Activated CD4-positive, alpha-beta T cell treated with anti-CD3 and anti-CD28 coated beads for 1 hour (primary cell): ENCODE measurements around the gene PROP1.
"Not testable (repeated sequence)": the region's sequence is repeated elsewhere in the genome, so short reads cannot be mapped to it uniquely, and the experiment has no call there.

Experiments used
- DNase-seq: peaks from one replicate; pipeline ENCODE4 v3.0.0-alpha.2; 2020

The PROP1 gene

DNA sequence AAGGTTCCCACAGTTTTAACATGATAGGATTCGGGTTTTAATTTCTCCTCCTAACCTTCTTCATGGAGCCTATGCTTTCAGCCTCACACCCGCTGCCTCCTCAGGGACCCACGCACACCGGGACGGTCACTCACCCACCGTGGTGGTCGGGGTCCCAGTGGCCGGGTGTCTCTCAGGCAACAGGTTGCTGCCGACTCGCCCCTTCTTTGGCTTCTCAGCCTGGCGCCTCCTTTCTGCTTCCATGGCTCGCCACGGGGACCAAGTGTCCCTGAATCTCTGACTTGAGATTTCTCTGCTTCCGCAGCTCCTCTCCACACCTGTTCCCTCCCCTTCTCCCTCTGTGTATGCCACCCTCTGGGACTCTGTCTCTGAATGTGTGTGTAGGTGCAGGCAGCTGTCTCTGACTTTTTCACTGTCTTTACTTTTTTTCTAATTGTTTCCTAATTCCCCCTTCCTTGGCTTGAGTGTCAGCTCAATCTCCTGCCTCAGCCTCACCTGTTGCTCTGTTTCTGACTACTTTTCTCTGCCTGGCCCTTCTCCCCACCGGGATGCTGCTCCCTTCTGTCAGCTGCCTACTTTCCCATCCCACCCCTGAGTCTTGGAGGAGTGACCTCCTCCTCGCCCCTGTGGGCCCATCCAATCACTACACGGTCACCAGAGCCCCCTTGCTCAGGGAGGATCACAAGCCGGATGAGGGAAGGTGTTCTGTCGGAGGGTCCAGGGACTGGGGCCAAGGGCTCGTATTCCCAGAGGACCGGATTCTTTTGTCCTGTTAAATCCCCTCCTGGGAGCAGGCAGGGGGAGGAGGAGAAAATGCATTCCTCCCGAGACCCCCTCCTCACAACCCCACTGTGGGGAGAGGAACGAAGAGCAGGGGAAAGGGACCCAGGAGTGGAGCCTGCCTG is at the start of gene PROP1:
Gene PROP1 (minus strand): TSS at position 552 of the 905 bp plus-strand sequence. CDS start 309 bp downstream, at position 243.
- no peak for DNase-seq

- not testable (repeated sequence) for DNase-seq
Observed at GRCh38 chr5:178019379-178020030, 23.5 kb upstream of the PROP1 start.

DNA sequence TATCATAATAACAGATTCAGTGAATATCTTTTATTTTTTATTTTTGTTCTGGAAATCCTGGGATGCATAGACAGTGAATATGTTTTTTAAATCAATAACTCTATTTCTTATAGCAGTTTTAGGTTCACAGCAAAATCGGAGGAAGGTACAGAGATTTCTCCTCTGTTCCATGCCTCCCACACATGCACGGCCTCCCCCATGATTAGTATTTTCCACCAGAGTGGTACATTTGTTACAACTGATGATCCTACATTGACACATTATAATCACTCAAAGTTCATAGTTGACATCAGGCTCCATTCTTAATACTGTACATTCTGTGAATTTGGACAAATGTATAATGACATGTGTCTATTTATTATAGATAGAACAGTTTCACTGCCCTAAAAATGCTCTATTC is 16.7 kb upstream of the PROP1 start:
- DNase-seq, result not testable (repeated sequence)

GRCh38 chr5:178011816-178012554 is 15.9 kb upstream of the PROP1 start:
- DNase-seq, result not testable (repeated sequence)

DNA sequence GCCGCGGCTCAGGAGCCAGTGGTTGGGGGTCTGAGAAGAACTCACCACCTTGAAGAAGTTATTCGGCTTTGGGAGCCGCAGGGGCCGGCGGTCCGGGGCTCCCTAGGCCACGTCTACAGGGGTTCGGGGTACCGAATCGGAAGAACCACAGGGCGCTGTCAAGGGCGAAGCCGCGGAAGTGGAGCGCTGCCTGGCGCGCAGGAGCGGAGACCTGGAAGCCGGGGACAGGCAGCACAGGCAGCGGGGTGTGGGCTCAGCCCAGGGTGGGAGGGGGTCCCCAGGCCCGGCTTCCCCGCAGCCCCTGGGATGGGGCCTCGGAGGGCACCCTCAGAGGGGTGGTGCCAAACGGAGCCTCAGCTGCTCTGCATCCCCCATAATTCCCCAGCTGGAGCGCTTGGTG is 11.2 kb upstream of the PROP1 start:
- DNase-seq, result not testable (repeated sequence)

- peak; percentile 23 for DNase-seq
Observed at GRCh38 chr5:178006536-178007231, 10.6 kb upstream of the PROP1 start.

- DNase-seq, result not testable (repeated sequence)
Observed at GRCh38 chr5:178006181-178006535, 10.1 kb upstream of the PROP1 start.

GRCh38 chr5:177997846-177998245 is 1.8 kb upstream of the PROP1 start:
- DNase-seq, result no peak

DNA sequence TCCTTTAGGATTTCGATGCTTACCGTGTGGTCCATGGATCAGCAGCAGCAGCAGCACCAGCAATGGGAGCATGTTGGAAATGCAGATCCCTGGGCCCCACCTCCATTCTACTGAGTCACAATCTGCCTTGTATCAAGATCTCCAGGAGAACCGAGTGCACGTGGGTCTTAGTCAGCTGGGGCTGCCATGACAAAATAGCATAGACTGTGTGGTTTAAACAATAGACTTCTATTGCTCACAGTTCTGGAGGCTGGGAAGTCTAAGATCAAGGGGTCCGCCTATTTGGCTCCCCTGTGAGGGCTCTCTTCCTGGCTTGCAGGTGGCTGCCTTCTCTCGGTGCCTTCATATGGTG is 1.3 kb upstream of the PROP1 start:
- DNase-seq, result no peak

GRCh38 chr5:177996660-177997318 is 747 bp upstream of the PROP1 start:
- no peak for DNase-seq

DNA sequence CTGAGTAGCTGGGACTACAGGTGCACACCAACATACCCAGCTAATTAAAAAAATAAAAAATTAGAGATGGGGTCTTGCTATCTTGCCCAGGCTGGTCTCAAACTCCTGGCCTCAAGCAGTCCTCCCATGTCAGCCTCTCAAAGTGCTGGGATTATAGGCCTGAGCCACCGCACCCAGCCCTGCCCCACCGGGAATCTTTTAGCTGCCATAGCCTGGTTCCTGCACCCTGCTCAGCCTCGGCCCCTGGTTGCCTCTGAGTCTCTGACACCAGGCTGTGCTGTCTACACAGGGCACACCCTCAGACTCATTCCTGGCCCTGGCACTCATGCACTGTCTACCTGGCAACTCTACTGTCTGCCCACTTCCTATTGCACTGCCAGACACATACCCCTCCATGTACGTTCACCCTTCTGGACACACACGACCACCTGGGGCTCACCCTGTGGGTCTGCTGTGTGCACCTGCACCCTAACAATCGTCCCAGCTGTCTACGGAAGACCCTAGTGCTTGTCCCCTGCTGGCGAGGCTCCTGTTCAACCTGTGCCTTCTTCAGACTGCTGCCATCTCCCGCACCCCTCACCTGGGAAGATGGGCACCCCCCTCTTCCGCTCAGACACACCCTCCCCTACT is 1.4 kb downstream of the PROP1 start:
- DNase-seq, result no peak

DNA sequence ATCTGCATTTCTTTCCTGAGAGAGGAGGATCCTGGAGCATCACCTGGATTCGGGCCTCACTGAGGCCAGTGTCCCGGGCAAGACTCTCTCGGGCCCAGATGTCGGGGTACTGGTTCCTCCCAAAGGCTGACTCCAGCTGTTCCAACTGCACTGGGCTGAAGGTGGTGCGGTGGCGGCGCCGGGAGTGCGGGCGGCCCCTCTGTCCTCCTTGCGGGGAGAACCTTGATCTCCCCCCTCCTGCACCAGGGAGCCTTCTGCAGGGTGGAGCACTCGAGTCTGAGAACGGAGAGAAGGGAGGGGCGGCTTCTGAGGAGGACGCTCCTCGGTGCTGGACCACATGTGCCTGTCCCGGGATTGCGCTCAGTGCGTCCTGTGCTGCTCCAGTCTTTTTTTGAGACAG is 2.0 kb downstream of the PROP1 start:
- DNase-seq, result no peak

GRCh38 chr5:177992466-177992865 is 3.6 kb downstream of the PROP1 start:
- no peak for DNase-seq

GRCh38 chr5:177988989-177989625 is 6.9 kb downstream of the PROP1 start:
- no peak for DNase-seq

DNA sequence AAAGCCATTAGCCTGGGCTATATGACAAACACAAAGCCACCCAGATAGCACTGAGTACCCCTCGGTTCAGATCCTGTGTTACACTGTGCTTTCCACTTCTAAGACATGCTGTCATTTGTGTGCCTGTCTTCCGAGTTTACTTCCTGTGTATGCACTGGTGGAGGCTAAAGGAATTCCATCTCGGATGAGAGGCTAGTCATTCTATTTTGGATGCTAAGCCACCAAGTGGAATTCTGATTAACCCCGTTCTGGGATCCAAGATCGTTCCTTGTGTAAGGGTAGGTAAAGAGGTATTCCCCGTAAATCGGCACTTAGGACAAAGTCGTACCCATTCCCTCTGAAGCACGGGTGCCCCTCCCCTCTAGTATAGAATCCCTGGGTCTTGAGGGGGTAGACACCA is 8.7 kb downstream of the PROP1 start:
- no peak for DNase-seq

DNA sequence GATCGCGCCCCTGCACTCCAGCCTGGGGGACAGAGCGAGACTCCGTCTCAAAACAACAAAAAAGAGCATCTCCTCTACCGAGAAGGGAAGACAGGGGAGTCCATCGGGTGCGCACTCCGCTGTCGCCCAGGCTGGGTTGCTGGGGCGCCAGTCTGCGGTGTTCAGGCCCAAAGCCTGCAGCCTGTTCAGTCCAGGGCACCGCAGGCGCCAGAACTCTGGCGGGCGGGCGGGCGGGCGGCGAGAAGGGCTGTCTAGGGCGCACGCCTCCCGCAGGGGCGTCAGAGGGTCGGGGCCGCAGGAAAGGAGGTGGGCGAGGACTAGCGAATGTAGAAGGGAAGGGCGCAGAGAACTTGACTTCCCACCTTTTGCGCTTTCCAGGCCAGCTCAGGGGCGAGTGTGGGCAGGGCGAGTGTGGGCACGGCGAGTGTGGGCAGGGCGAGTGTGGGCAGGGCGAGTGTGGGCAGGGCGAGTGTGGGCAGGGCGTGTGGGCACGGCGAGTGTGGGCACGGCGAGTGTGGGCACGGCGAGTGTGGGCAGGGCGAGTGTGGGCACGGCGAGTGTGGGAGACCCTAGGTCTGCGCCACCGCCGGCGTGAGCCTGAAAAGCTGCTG is 10.5 kb downstream of the PROP1 start:
- no peak for DNase-seq

DNA sequence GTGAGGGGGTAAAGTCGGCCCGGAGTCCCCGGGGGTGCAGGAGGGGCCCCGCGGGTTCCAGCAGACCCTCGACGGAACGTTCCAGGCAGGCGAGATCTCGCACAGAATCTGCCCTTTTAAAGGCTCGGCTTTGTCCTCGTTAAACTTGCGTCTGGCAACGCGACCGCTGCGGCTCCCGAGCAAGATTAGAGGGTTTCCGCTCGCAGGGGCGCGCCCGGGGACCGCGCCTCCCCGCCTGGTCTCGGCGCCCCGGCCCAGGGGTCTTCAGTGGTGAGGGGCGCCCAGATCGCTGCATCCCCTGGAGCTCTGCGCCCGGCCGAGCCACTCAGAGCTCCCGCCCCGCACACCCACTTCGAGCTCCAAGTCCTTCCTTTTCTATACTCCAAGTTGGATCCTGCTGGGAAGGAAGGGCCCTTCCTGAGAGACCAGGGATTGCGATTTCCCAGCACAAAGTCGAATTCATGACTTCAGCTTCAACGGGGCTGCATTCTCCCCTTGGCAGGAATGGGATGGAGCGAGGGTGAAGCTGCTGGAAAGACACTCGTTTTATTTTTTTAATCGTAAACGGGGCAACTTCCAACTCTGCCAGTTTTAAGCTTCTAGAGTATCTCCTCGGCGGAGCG is 11.3 kb downstream of the PROP1 start:
- no peak for DNase-seq

GRCh38 chr5:177983763-177984583 is 12.1 kb downstream of the PROP1 start:
- DNase-seq, result no peak

- no peak for DNase-seq
Observed at GRCh38 chr5:177982956-177983355, 13.1 kb downstream of the PROP1 start.
